ENCODE data around the gene MOCS1. TPM values are rescaled to one million over a fixed set of nuclear protein-coding genes. Genes with fewer than 3 reads are reported as not detected.

The MOCS1 gene
- total and polyA plus RNA-seq, 3 experiments from 2014 or later: 0.53 to 0.78 (median 0.77) TPM

DNA sequence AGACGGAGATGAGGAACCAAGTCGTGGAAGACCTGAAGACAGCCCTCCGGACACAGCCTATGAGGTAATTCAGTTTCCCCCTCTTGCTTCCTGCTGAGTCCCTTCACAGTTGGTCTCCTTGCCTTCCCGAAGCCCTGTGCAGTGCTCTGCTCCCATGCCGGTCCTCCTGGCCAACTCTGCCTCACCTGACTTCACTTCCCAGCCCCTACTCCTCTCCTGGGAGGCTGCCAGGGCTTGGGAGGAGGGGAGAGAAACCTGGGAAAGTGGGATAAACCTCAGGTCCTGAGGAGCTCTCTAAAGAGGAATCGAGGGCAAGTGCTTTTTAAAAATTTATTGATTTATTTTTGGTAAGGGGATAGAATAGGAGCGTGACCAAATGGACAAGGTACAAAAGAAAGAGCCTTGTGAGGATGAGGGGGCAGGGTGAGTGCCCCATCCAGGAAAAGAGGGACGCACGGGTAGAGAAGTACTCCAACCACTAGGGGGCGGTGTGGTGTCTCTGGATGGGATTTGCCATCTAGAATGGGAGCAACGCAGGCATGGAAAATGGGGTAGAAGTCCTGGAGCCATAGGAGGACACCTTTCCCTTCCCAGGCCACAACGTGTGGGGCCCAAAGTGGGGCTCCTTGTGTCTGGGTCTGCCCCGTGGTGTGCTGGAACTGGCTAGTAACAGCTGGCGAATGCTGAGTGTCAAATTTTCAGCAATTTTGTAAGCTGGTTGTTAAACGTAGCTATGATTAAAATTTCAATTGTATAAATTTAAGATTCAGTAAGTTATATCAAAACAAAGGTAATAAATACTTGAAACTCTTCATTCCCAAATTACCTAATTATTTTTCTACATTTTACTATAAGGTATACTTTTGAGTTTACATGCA, 69.0 kb downstream of the MOCS1 start:
- Histone ChIP-seq H3K9me3 (ENCODE audit: low read length) (no peaks in the 10 kb centered on the region), H3K27ac (ENCODE audit: low read depth, low read length) (no peak overlapping the region), H3K27me3 (ENCODE audit: insufficient read depth, low read length, poor library complexity, severe bottlenecking) (no peaks in the 10 kb centered on the region), H3K4me1 (ENCODE audit: insufficient read depth, low read length) (no peaks in the 10 kb centered on the region), H3K4me3 (ENCODE audit: low read length) (no peak overlapping the region), H3K36me3 (ENCODE audit: insufficient read depth, low read length) (no peaks in the 10 kb centered on the region)
- CTCF ChIA-PET: interaction anchor here (1.1 to 2.1 kb wide), 2 partner anchors 10 to 15 kb away, joined by 3 to 7 read pairs; no protein-coding TSS in a partner anchor
- peaks cover 6 to 15% of the 10 kb centered on the region in 2 donors for H3K27me3 Mint-ChIP-seq
- H3K4me3 Mint-ChIP-seq: no peak overlapping the region
- no peaks in the 10 kb centered on the region for H3K4me1 Mint-ChIP-seq
- POLR2A ChIA-PET: no interaction called here
- H3K9me3 Mint-ChIP-seq: no peaks in the 10 kb centered on the region
- H3K27ac Mint-ChIP-seq: no peak overlapping the region
- no peaks in the 10 kb centered on the region for H3K36me3 Mint-ChIP-seq
- DNase-seq: peak in 4 of 5 donors; percentile 8 to 57 (median 25)

DNA sequence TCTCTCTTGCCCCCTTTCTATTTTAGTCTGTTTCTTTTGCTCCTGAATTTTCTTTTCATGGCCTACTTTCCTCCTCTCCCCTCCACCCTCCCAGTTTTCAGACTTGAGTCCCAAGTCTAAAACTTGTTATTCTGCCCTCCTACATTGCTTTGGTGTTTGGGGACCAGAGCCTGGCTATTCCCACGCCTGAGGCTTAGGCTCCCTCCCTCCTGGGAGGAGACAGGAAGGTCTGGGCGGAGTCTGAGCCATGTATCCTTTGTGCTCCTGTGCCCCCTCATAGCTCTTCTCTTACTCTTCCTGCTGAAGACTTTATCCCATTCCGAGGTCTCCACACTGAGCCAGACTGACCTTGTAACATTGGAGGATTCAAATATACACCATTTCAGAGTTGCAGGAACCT, 72.6 kb downstream of the MOCS1 start:
- POLR2A ChIA-PET: no interaction called here
- DNase-seq: no peak
- Mint-ChIP-seq H3K36me3 (no peaks in the 10 kb centered on the region), H3K27me3 (peaks cover 7 to 26% of the 10 kb centered on the region in 2 donors), H3K4me3 (no peak overlapping the region), H3K4me1 (no peaks in the 10 kb centered on the region), H3K9me3 (no peaks in the 10 kb centered on the region), H3K27ac (no peak overlapping the region)
- CTCF ChIA-PET: interaction anchor here (1.3 kb wide), 1 partner anchor 11 kb away, joined by 3 read pairs; no protein-coding TSS in a partner anchor
- Histone ChIP-seq H3K9me3 (ENCODE audit: low read length) (no peaks in the 10 kb centered on the region), H3K4me3 (ENCODE audit: low read length) (no peak overlapping the region), H3K27ac (ENCODE audit: low read depth, low read length) (no peak overlapping the region), H3K36me3 (ENCODE audit: insufficient read depth, low read length) (no peaks in the 10 kb centered on the region), H3K27me3 (ENCODE audit: insufficient read depth, low read length, poor library complexity, severe bottlenecking) (no peaks in the 10 kb centered on the region), H3K4me1 (ENCODE audit: insufficient read depth, low read length) (no peaks in the 10 kb centered on the region)

DNA sequence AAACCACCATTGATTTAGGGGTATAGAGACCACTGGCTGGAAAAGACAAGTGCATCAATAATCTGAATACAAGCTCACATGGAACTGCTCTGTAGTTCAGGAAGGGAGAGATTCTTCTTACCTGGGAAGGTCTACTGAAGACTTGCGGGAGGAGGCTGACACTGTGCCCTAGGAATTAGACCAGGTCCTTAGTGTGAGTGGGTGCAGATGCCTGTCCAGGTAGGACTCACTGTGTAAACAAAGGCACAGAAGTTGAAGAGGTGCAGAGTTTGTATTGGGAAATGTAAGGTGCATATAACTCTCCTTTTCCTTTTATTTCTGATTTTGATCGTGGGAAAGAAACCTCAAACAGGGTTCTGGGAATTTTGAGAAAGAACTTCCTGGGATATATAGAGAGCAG, 75.2 kb downstream of the MOCS1 start:
- Mint-ChIP-seq H3K27me3 (peaks cover 7 to 28% of the 10 kb centered on the region in 2 donors), H3K36me3 (no peaks in the 10 kb centered on the region), H3K4me1 (no peaks in the 10 kb centered on the region), H3K27ac (no peak overlapping the region), H3K4me3 (no peak overlapping the region), H3K9me3 (no peaks in the 10 kb centered on the region)
- Histone ChIP-seq H3K9me3 (ENCODE audit: low read length) (no peaks in the 10 kb centered on the region), H3K27me3 (ENCODE audit: insufficient read depth, low read length, poor library complexity, severe bottlenecking) (no peaks in the 10 kb centered on the region), H3K4me3 (ENCODE audit: low read length) (no peak overlapping the region), H3K4me1 (ENCODE audit: insufficient read depth, low read length) (no peaks in the 10 kb centered on the region), H3K36me3 (ENCODE audit: insufficient read depth, low read length) (no peaks in the 10 kb centered on the region), H3K27ac (ENCODE audit: low read depth, low read length) (no peak overlapping the region)
- CTCF ChIA-PET: no interaction called here
- POLR2A ChIA-PET: no interaction called here
- DNase-seq: no peak

DNA sequence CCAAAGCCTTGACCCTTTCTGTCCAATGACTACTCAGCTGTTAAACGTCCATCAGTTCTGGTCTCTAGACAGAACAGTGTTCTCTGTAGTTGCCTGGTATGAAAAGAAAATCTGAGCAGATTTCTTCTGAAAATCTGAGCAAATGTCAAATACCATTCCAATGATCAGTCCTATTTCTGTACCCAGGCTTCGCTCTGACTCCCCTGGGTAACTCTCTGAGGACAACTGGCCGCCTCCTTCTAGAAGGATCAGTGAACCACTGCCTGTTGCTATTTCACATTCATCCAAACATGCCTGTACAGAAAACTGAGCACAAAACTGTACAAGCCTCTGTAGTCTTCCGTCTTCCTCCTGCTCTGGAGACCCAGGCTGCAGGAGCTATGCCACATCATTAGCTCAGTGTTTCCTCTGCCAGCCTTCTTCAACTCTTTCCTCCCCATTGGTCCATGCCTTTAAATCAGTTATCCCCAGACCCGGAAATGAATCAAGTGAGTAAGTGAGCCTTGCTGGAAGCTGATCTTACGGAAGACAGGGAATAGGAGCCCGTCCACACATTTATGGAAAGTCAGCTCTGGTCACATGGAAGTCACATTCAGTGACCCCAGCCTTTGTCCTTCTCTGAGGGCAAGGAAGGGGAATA, 78.8 kb downstream of the MOCS1 start:
- Mint-ChIP-seq H3K27ac (no peak overlapping the region), H3K4me1 (no peaks in the 10 kb centered on the region), H3K36me3 (no peaks in the 10 kb centered on the region), H3K27me3 (peaks cover 7 to 18% of the 10 kb centered on the region in 2 donors), H3K9me3 (peaks cover 0 to 2% (median 0%) of the 10 kb centered on the region in 5 donors), H3K4me3 (no peak overlapping the region)
- Histone ChIP-seq H3K9me3 (ENCODE audit: low read length) (no peaks in the 10 kb centered on the region), H3K4me1 (ENCODE audit: insufficient read depth, low read length) (no peaks in the 10 kb centered on the region), H3K27me3 (ENCODE audit: insufficient read depth, low read length, poor library complexity, severe bottlenecking) (no peaks in the 10 kb centered on the region), H3K27ac (ENCODE audit: low read depth, low read length) (no peak overlapping the region), H3K36me3 (ENCODE audit: insufficient read depth, low read length) (no peaks in the 10 kb centered on the region), H3K4me3 (ENCODE audit: low read length) (no peak overlapping the region)
- POLR2A ChIA-PET: no interaction called here
- no peak for DNase-seq
- CTCF ChIA-PET: interaction anchor here (2.7 kb wide), 1 partner anchor 10 kb away, joined by 7 read pairs; no protein-coding TSS in a partner anchor

Other genes with a start within 250 kb of the MOCS1 start
- gene KIF6, start 209.1 kb downstream of the MOCS1 start, total RNA-seq: under 1 TPM in 1 of 2 experiments, not detected in 1; 0.22 TPM
- 0.22 TPM for gene KIF6, start 209.1 kb downstream of the MOCS1 start, polyA plus RNA-seq
- gene DAAM2, start 142.1 kb downstream of the MOCS1 start, total RNA-seq: not detected
- not detected for gene DAAM2, start 142.1 kb downstream of the MOCS1 start, polyA plus RNA-seq

Measured in CD8-positive, alpha-beta memory T cell (primary cell).